Cerebellar cortex (tissue), 1 donor: ENCODE data around the gene CDK5RAP3.
"Not testable (repeated sequence)": the region's sequence is repeated elsewhere in the genome, so short reads cannot be mapped to it uniquely, and the experiment has no call there.

Source experiments
- DNase-seq: peaks from one replicate; pipeline ENCODE4 v3.0.0-alpha.2; 2015; ENCODE audit warnings: low spot score

CDK5RAP3 gene

GRCh38 chr17:47975189-47975822 is 4.4 kb downstream of the CDK5RAP3 start:
- no peak for DNase-seq

GRCh38 chr17:47975823-47976205 is 4.9 kb downstream of the CDK5RAP3 start:
- no peak for DNase-seq

- peak; percentile 66 for DNase-seq
Measured at GRCh38 chr17:47978324-47978723, 7.4 kb downstream of the CDK5RAP3 start.

- DNase-seq, result no peak
Measured at GRCh38 chr17:47980541-47980940, 9.6 kb downstream of the CDK5RAP3 start.

GRCh38 chr17:47981462-47981861 is 10.5 kb downstream of the CDK5RAP3 start:
- no peak for DNase-seq

- no peak for DNase-seq
Measured at GRCh38 chr17:47982091-47982617, 11.2 kb downstream of the CDK5RAP3 start.

GRCh38 chr17:47982645-47983390 is 11.9 kb downstream of the CDK5RAP3 start:
- no peak for DNase-seq

GRCh38 chr17:47983492-47984223 is 12.7 kb downstream of the CDK5RAP3 start:
- no peak for DNase-seq

- no peak for DNase-seq
Measured at GRCh38 chr17:47986520-47986919, 15.6 kb downstream of the CDK5RAP3 start.

GRCh38 chr17:47987240-47987835 is 16.4 kb downstream of the CDK5RAP3 start:
- DNase-seq, result no peak

GRCh38 chr17:47988445-47988844 is 17.5 kb downstream of the CDK5RAP3 start:
- not testable (repeated sequence) for DNase-seq

GRCh38 chr17:47989159-47989558 is 18.2 kb downstream of the CDK5RAP3 start:
- DNase-seq, result peak; percentile 38

GRCh38 chr17:47989700-47990099 is 18.8 kb downstream of the CDK5RAP3 start:
- DNase-seq, result no peak

- peak; percentile 69 for DNase-seq
Measured at GRCh38 chr17:47990962-47991731, 20.2 kb downstream of the CDK5RAP3 start.

- no peak for DNase-seq
Measured at GRCh38 chr17:47992216-47992615, 21.3 kb downstream of the CDK5RAP3 start.

GRCh38 chr17:47993031-47993564 is 22.2 kb downstream of the CDK5RAP3 start:
- DNase-seq, result no peak

GRCh38 chr17:47993964-47994363 is 23.1 kb downstream of the CDK5RAP3 start:
- DNase-seq, result no peak

- no peak for DNase-seq
Measured at GRCh38 chr17:47994724-47995123, 23.8 kb downstream of the CDK5RAP3 start.

- DNase-seq, result peak; percentile 83
Measured at GRCh38 chr17:47995241-47995935, 24.5 kb downstream of the CDK5RAP3 start.

GRCh38 chr17:47996201-47996600 is 25.3 kb downstream of the CDK5RAP3 start:
- DNase-seq, result no peak

GRCh38 chr17:47997586-47997985 is 26.7 kb downstream of the CDK5RAP3 start:
- DNase-seq, result no peak
